GM19238 (cell line): Measurements from ENCODE around the gene ACSL3.

ENCODE experiments used
- DNase-seq: peaks from one replicate; pipeline ENCODE4 v3.0.0; 2011; ENCODE audit warnings: low spot score; ENCODE audit not compliant: insufficient read length

The ACSL3 gene

DNA sequence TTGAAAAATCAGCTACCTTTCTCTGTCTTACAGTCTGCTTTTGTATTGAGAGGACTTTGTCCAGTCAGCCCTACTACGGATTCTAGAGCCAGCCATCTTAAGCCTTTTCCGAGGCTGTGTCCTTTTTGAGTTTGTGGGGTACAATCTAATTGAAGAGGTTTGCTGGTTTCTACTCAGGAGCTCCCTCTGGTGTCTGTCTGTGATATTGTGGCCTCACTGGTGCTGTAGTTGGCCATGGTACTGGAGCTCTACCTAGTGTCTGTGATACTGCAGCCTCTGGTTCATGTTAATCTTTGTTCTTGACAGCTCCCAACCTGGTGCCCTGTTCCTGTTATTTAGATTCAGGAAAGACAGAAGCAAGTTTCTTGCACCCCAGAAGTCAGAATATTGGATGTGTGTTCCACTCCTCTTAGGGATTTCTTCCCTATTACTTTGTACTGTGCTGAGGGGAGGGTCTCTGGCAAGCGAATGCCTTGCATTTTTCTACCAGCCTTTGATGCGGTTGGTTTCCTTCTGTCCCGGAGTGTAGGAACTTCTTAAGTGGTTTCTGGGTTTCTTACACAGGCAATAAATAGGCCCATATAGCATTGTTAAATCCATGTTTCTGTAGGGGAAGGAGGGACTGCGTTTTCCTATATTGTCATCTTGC is 78.5 kb downstream of the ACSL3 start:
- no peak for DNase-seq

DNA sequence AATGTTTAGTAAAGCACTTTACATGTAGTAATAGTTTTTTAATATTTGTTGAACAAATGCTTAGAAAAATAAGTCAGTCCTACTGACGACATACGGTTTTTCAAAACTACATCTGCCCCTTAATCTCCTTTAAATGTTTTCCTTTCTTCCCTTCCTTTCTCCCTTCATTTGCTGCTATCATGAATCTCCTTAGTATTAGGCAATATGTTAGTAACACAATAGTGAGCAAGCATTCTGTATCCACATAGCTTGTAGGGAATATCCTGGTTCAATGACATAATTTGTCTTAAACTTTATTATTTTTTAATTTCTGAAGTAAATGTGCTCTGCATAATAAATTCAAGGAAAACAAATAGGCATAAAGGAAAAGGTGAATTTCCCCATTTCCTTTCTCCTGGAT is 79.1 kb downstream of the ACSL3 start:
- no peak for DNase-seq

DNA sequence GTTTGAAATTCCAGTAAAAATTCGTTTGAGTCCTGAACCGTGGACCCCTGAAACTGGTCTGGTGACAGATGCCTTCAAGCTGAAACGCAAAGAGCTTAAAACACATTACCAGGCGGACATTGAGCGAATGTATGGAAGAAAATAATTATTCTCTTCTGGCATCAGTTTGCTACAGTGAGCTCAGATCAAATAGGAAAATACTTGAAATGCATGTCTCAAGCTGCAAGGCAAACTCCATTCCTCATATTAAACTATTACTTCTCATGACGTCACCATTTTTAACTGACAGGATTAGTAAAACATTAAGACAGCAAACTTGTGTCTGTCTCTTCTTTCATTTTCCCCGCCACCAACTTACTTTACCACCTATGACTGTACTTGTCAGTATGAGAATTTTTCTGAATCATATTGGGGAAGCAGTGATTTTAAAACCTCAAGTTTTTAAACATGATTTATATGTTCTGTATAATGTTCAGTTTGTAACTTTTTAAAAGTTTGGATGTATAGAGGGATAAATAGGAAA is 80.7 kb downstream of the ACSL3 start:
- no peak for DNase-seq

DNA sequence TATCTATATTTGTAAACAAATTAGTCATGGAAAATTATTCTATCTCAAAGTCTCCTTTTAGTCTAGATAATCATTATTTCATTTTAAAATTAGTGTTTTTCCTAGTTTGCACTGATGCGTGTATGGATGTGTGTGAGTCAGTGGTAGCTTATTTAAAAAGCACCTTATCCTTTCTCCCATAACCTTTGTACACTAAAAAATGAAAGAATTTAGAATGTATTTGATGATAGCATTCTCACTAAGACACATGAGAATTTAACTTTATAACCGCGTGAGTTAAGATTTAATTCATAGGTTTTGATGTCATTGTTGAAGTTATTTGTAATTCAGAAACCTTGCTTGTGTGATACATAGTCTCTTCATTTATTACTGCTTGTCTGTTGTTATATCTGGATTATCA is 81.7 kb downstream of the ACSL3 start:
- no peak for DNase-seq

DNA sequence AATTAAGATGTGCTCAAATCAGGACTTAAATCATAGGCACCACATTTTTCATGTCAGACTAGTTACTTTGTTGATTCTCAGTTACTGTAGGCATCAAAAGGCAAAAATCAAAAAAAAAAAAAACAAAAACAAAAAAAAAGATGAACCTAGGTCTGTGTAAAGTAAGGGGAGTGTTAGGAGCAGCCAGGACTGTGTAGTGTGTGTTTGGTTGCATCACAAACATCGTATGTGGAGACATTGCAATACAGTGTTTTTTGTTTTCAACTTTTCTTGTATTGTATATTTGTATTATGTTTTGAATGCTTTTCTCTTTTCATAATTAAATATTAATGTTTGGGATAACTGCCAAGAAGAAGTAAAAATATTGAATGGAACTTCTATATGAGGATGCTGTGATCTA is 82.1 kb downstream of the ACSL3 start:
- DNase-seq: no peak

DNA sequence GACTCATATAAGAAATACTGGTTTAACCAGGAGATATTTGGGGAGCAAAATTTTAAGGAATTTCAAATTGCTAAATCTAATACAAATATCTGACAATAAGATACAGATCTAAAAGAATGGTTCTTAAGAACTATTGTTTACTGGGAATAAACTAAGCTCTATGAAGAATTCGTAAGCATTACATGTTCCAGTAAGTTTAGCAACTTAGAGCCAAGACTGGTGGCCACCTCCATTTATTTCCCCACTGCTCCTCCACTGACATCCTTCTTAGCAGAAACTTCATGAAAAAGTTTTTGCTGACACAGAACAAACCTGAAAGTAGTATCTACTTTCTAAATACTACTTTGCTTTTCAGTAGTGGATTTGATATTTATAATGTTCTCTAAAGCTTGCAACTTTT is 83.0 kb downstream of the ACSL3 start:
- no peak for DNase-seq

DNA sequence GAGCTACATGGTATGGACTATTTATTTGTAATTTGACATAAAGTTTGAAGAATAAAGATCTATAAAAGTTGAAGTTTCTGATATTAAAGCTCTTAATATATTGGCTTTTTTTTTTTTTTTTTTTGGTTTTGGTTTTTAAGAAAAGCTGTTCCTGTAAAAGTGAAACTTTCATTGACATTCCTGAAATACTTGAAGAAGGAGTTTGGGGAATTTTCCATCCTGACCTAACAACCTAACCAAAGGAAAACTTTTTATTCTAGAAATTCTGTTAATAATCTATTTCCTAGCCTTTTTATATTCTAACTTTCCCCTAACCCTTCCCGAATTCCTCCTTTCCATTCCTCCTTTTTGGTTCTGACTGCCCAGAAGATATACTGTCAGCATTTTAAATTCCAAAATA is 83.7 kb downstream of the ACSL3 start:
- DNase-seq: no peak

DNA sequence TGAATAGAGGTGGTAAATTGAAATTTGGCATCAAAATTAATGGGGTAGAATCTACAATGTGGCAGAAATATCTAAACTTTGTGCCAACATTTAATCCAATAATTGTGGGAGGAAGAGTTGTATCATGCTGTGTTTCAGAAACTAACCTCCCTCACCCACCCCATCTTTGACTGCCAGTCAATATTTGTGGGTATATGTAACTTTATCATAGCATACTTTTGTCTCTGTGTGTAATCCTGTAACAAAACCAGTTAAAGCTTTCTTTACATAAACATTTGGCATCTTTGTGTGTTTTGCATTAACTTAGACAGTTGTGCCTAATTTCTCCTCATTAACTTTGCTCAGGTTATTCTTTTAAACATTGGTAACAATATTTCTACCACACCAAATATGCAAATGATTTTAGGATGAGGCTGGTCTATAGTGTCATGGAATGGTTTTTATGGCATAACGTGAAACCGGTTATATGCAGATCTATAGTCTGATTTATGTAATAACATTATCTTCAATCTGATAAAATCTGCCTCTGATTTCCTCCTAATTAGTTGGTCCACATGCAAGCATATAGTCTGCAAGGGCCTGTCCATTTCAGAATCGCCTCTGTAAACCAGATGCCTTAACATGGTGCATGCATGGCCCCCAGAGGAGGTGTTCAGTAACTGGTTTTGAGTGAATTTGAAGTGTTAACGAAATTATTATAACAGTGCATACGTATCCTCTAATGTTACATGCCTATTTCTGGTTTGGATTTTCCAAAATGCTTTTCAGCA is 84.3 kb downstream of the ACSL3 start:
- DNase-seq: no peak

DNA sequence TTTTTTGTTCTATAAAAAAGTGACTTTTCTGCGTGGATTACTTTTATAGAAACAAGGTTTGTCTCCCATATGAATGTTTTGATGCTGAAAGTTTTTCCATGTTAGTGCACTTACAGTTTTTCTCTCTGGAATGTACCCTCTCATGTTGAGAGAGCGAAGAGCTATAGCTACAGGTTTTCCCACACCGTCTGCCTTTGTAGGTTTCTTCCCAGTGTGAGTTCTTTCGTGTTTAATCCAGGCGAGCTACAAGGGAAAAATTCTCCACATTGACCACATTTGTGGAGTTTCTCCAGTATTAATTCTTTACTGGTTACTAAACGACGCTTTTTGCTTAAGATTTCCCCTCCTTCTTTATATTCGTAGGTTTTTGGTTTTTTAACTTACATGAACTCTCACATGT is 85.1 kb downstream of the ACSL3 start:
- DNase-seq: no peak

DNA sequence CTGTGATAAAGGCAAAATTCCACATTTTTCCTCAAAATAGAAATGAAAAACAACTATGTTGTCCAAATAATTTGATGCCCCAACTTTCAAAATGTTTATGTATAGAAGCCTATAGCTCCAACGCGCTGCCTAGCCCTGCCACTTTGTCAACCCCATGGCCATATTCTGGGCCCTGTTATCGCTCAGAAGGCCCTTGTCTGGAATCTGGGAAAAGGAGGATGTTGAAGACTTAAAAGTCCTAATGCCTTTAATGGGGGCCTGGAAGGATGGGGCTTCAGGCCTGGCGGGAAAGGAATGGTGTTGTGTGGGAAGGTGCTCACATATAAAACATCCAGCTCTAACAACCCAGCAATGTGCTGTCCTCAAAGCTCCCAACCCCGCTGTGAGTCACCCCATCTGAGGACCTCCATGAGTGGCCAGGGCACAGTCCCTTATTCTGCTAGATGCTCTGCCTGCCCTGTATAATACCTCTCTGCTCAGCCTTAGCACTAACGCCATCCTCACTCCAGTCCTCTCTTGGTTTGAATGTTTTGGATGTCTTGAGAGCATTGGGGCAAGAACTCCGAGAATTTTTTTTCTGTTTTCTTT is 86.0 kb downstream of the ACSL3 start:
- no peak for DNase-seq

DNA sequence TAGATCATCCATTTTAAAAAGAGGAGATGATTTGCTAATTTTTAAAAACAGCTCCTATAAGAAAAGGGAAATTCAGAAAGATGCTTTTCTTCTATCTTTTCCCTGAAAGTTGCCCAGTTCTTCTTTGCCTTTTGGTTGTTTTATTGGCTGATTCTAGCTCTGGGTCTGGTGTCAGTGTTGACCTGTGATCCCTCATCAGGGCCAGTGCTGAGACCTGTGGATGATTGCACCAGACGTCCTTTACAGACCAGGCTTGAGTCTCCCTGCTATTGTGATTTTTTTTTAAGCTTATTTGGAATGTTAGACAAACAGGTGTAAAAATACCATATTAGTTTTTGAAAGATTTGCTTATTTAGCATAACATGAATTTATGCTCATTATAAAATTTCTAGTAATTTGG is 88.2 kb downstream of the ACSL3 start:
- DNase-seq: no peak

DNA sequence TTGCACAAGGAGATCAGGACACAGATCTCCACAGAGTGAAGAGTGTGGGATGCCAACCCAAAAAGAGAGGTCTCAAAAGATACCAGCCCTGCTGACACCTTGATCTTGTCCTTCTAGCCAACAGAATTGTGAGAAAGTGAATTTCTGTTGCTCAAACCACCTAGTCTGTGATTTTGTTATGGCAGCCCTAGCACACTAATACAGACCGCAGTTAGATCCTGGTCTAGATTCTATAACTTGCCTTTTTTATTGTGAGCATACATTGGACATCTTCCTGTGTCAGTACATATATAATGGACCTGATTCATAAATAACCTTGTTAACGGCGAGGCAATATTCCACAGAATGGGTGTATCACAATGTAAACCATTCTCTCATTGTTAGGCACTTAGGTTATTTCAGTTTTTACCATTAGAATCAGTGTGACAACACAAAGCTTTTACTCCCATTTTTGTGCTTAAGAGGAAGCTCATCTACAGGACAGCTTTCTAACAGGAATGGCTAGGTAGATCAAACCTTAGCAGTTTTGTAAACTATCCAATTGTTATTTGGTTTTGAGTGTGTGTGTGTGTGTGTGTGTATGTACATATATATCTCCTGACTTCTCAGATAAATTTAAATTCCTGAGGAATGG is 89.0 kb downstream of the ACSL3 start:
- no peak for DNase-seq

DNA sequence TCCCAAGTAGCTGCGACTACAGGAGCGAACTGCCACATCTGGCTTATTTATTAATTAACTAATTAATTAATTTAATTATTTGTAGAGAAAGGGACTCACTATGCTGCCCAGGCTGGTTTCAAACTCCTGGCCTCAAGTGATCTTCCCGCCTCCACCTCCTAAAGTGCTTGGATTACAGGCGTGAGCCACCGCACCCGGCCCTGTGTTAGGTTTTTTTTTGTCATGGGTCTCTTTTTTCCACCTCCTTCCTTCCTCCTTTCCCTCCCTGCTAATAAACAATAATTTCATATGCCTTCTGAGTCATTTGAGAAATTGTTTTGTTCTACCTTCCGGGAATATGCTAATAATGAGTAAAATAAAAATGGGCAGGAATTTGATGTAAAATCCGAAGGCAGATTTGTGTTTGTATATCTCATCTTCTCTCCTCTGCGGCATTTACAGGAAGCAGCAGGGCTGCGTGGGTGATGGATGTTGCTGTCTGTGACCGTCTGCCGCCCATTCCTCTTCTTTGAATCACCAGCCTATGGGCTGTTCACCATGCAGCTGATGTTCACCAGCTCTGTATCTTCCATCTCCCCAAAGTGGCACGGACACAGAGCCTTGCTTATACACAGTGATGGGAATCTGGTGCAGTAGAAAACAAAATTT is 89.9 kb downstream of the ACSL3 start:
- DNase-seq: no peak

DNA sequence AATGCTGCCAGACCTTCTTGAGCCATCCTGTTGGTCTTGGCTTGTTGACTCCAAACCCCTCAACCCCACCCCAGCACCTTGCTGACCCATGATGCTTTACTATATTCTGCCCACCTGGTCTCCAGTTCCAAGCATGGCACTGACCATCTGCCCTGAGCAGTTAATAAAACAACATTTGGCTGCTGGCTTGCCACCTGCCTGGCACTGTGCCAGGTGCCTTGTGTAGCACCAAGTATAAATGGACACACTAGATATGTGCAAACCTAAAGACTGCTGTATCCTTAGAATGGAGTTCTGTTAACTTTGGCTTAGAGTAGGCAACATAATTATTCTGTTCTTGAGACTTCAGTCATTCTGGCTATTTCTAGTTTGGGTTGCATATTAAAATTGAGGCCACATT is 91.4 kb downstream of the ACSL3 start:
- DNase-seq: no peak

DNA sequence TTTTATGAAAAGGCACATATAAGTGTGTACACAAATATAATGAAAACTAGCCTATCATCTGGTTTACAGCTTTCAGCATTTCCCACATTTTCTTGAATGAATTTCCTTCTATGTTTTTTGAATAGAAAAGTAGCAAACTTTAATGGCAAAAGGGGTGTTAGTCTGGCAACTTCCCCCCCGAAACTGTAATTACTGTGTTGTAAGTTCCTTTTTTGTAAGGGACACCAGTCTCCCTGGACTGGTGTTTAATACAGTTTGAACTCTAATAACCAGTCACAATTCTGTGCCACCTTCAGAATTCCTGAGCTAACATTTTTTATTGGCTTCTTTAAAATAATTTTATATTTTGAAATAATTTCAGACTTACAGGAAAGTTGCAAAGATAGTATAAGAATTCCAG is 94.2 kb downstream of the ACSL3 start:
- no peak for DNase-seq

DNA sequence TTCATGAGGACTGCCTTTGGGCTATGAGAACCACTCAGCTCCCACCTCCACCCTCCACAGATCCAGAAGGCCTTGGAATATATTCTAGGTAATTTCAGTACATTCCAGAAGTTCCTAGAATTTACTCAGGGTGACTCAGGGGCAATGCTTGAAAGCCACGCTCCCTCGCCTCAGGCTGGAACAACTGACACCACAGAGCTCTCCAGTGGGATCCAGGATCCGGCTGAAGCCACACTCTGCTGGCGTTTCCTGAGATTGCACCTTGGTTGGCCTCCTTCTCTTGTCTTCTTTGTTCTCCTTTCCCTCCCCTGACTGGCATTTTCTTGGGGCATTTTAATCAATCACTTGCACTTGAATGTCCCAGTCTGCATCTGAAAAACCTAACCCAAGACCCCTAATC is 98.5 kb downstream of the ACSL3 start:
- DNase-seq: no peak

DNA sequence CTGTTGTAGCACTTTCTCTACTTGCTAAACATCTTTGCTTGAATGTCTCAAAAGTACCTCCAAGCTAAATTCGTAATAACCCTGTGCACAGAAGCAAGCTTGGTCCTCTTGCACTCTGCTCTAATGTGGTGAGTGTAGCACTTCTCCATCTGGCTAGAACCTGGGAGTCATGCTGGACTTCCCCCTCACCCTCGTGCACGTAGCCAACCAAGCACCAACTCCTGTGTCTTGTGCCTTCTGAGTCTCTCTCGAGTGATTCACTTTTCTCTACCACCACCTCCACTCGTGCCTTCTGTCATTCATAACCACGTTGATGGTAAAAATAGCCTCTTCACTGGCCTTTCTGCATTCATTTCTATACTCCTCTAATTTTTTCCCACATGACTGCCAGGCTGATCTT is 99.3 kb downstream of the ACSL3 start:
- DNase-seq: no peak

DNA sequence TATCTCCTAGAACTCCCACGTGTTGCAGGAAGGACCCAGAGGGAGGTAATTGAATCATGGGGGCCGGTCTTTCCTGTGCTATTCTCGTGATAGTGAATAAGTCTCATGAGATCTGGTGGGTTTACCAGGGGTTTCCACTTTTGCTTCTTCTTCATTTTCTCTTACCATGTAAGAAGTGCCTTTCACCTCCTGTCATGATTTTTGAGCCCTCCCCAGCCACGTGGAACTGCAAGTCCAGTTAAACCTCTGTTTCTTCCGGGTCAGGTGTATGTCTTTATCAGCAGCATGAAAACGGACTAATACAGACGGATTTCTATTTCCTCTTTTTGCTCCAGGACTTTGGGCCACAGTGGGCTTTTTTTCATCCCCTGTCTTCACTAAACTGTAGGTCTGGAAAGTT is 102.8 kb downstream of the ACSL3 start:
- DNase-seq: no peak

DNA sequence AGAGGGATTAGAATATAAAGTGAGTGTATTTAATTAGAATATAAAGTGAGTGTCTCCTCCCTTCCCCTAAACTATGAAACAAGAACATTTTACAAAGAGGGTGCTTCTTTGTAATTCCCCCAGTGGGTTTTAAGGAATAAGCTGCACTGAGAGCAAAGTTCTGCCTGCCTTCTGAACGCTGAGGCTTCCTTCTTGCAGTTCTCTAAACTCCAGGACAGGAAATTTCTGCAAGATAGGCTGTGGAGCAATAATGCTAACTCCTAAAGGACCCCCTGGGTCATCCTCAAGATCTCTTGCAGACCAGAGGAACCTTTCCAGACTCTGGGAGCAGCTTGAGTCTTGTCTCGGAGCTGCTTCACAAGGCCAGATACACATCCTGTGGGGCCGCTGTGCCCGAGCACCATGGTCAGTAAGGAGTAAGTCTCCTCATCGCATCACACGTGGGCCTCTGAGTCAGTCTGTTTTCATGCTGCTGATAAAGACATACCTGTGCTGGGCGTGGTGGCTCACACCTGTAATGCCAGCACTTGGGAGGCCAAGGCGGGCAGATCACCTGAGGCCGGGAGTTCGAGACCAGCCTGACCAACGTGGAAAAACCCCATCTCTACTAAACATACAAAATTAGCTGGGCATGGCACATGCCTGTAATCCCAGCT is 103.7 kb downstream of the ACSL3 start:
- no peak for DNase-seq

DNA sequence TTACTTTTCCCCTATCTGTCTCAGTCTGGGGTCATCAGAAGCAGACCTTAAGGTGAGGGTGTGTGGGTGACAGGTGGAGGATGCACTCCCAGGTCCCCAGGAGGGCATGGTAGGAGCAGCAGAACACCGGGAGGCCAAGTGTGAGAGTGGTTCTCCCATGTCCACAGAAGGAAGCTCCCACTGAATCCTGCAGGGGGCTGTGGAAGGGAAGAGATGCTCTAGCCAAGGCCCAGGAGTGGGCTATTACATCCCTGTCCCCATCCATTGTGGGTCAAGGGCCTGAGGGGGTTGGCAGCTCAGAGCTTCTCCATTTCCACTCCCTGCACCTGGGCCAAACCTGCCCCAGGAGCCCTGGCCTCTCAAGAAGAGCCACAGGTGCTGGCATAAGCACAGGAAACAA is 104.7 kb downstream of the ACSL3 start:
- no peak for DNase-seq

DNA sequence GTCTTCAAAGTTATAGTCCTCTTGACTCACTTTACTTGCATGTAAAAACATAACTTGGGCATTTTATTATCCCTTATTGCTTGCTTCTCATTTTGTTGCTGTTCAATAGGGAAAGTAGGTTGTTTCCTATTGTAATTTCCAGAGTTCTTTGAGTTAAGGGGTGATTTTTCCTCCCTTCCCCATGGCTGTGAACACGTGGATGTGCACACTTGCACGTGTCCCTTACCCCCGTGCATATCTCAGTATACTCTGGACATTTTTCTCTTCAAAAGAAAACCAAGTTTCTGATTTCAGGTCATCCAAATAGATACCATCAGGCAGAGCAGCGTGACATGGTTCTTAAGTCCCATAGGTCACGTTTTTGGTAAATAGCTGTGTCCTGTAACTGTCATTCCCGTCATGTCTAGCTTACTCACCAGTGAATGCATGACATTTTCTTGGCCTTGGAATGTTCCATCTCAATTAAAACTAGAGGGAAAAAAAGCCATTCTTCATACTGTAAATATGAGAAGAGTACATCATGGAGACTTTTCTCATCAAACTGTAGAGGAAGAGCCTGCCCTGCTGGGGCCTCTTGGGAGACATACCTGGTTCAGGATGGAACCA is 107.8 kb downstream of the ACSL3 start:
- DNase-seq: no peak
